Cerebellar nuclear complex (tissue), 1 donor: ENCODE results near the gene FLNA.
"Not testable (repeated sequence)": the region's sequence is repeated elsewhere in the genome, so short reads cannot be mapped to it uniquely, and the experiment has no call there.

Experiments used
- DNase-seq, 2 experiments: peaks; one replicate each; lab custom pipeline; 2025; lab: John Stamatoyannopoulos, UW

The FLNA gene

DNA sequence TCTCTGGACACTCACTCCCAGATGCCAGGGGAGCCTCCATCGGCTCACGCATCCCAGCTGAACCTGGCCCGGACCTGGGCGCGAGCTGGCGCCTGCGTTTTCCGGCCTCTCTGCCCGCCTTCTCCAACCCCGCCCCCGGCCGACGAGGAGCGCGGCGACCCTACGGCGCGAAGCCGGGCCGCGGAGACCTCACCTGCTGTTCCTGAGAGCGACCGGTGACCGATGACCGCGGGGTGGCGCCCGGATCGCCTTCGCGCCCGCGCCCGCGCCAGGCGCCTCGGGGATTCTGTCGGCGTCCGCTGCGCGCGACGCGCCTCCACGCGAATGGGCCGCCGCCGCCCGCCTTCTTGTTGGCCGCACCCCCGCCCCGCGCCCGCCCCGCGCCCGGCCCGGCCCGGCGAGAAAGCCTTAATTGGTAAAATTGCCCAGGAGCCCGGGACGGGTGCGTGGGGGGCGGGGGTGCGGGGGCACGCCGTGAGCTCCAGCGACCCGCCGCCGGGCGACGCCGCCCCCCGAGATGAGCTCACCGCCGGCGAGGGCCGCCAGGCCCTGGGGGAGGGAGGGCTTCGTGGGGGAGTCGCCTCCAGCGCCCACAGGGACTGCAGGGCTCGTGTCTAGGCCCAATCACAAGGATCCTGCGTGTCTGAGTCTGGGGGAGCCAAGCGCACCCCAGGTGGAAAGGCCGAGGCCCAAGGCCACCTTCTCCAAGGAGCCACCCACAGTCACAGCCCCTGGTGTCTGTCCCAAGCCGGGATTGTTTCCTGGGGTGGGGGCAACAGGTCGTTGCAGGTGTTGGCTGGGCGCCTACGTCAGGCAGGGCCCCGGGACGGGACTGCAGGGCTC is at the start of gene FLNA:
FLNA (minus strand) TSS at position 322 of the 843 bp plus-strand sequence. CDS start 3,389 bp downstream, outside the sequence.
- DNase-seq = no peak

GRCh38 chrX:154420402-154420756 is 45.9 kb upstream of the FLNA start:
- no peak for DNase-seq

GRCh38 chrX:154419688-154420401 is 45.4 kb upstream of the FLNA start:
- no peak for DNase-seq

- no peak for DNase-seq
Measured at GRCh38 chrX:154419189-154419588, 44.8 kb upstream of the FLNA start.

- DNase-seq = no peak
Measured at GRCh38 chrX:154417157-154417556, 42.7 kb upstream of the FLNA start.

- DNase-seq = no peak
Measured at GRCh38 chrX:154413142-154413541, 38.7 kb upstream of the FLNA start.

DNA sequence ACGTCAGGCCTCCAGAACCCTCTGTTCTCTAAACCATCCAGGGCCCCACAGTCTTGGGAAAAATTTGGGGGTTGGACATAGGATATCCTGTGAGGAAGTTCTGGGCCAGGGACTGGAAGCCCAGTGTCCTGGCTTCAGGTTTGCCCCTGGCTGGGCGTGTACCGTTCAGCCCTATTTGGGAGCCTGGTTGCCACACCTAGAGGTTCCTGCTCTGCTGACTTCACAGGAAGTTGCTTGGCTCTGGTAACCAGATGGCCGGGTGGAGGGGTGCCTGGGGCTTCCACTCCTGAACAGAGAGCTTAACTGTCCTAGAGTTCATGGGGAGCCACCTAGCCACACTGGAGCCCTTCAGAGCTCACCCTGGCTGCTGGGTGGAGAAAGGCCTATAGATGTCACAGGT is 38.0 kb upstream of the FLNA start:
- no peak for DNase-seq

GRCh38 chrX:154411981-154412340 is 37.5 kb upstream of the FLNA start:
- DNase-seq = no peak

DNA sequence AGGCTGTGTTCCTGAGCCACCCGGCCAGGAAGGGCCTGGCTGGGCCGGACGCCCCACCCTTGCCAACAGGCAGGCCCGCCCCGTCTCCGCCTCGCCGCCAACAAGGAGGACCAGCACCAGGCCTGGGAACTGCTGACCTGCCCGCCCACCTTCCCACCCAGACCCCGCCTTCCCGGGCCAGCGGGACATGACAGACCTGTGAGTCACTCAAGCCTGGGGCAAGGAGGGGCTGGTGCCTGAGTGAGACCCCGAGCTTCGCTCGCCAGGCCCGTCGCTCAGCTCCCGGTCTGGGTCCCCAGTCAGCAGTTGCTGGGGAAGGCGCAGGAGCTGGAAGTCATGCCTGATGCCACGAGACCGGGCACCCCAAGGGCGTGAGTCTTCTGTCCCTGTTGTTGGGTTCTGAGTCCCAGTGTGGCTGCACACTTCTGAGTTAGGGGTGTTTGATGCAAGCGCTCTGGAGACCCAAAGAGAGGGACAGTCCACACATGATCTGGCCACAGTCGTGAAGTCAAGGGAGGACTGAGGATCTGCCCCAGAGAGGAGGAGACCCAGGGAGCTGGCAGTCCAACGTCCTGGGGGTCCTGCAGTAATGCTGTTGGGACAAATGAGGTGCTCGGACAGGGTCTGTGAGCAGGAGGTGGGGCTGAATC is 34.9 kb upstream of the FLNA start, which contains the start of gene DNASE1L1:
DNASE1L1 (minus strand) TSS at position 33 of the 650 bp plus-strand sequence. CDS start 3,686 bp downstream, outside the sequence.
- no peak for DNase-seq

DNA sequence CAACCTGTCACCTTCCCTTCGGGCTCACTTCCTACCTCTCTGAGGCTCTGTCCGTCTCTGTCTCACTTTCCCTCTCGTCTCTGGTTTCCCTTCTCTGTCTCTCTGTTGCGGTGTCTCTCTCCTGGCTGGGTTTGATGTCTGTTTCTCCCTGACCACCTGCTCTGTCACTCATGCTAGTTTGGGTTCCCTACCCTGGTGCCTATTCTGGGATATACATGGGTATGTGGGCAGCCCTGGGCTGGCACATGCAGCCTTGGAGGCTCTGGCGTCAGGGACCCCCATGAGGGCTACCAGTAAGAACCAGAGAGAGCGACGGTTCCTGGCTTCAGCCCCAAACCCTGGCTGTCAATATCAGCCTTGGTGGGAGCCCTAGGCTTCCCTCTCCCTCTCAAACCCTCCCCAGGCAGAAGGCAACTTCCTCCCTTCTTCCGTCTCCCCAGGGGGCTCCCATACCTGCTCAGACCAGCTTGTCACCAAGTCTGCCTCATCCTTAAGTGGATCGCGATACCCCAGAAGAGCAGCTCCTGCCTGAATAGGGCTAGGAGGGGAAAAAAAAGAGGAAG is 34.3 kb upstream of the FLNA start:
- DNase-seq = no peak

DNA sequence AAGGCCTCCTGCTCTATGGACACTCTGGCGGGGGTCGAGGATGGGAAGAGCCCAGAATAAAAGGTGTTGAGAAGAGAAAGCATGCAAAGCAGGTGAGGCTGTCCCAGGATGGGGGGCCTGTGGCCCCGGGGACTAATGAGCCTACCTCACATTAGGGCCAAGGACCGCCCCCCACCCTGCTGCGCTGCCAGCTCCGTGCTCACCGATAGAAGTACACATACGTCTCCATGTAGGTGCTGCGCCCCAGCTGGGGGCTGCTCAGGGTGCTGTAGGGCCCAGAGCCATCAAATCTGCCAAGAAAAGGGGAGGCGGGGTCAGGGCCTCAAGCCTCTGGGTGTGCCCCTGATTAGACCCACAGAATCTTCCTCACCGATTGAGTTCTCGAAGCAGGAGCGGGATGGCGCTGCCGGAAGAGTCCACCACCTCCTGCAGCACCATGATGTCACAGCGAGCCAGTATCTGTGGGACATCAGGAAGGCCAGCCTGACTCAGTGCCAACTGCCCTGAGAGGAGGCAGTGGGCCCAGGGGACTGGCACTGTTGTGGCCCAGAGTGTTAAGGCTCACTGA is 30.3 kb upstream of the FLNA start:
- DNase-seq = no peak

- no peak for DNase-seq
Measured at GRCh38 chrX:154403858-154404257, 29.4 kb upstream of the FLNA start.

DNA sequence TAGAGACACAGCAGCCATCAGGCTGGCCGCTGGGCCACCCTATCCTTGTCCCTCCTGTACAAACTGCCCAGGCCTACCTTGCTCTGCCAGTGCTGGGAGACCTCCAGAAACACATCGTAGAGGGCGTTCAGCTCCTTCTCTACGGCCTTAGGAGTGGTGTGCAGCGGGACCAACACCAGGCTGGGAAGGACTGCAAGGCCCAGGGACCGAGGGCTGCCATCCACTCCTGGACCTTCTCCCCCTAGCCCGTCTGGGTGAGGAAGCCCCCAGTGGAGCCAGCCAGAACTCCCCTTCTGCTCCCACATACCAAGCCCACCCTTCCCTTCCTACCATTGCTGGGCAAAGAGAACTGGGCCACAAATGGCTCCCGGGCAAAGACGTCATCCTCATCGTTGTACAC is 28.8 kb upstream of the FLNA start:
- DNase-seq = no peak

DNA sequence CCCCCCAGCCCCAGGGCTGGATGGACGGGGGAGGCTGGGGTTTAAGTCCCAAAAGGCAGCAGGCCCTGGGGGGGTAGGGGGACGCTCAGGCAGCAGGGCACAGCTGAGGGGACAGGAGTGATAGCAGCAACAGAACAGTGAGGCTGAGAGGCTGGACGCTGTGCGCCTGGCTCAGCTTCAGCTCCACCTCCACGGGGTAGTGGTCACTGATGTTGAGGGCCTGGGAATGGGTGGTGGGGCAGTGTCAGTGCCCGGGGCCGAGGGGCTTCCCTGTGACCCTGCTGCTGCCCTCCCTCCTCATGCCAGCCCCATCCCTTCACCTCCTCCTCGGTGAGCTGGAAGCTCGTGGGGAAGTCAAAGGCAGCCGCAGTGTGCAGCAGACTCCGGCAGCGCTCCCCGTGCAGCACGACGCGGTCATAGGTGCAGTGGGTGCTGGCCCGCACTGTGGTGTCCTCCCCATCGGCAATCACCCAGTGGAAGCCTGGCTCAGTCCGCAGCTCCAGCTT is 28.2 kb upstream of the FLNA start:
- DNase-seq = no peak

- no peak for DNase-seq
Measured at GRCh38 chrX:154401918-154402621, 27.6 kb upstream of the FLNA start.

- no peak for DNase-seq
Measured at GRCh38 chrX:154401045-154401799, 26.8 kb upstream of the FLNA start.

GRCh38 chrX:154400369-154400817 is 26.0 kb upstream of the FLNA start:
- not testable (repeated sequence) for DNase-seq

- no peak for DNase-seq
Measured at GRCh38 chrX:154399527-154400368, 25.3 kb upstream of the FLNA start.
